Psoas muscle (tissue), 8 donors: ENCODE measurements around the gene CRACR2B. TPM values are rescaled to one million over a fixed set of nuclear protein-coding genes. Genes with fewer than 3 reads are reported as not detected.
A peak's percentile ranks its signal among the peaks of the same experiment; 100 is the strongest.

ENCODE experiments used
- ATAC-seq, 4 donors: fragments of 200-7000 bp; cut with Tn5 transposase; one replicate each; pipeline ENCODE4 v1.9.1; 2020; ENCODE audit warnings: moderate library complexity in 3 of 4, mild to moderate bottlenecking in 2 of 4
- DNase-seq, 2 donors: peaks; one replicate each; pipeline ENCODE4 v3.0.0-alpha.2; 2020
- H3K27ac ChIP-seq: fragments of 200-600 bp; one replicate; pipeline ENCODE4 v1.8.0; 2022
- H3K27me3 ChIP-seq, 3 donors: fragments of 200-600 bp in 1 of 3; one replicate each; pipeline versions ENCODE4 v1.6.1 to v1.8.0; 2013 to 2022; ENCODE audit warnings: low read length in 2 of 3, mild to moderate bottlenecking in 2 of 3, moderate library complexity in 1 of 3; ENCODE audit not compliant: insufficient read depth in 3 of 3
- H3K36me3 ChIP-seq, 2 donors: fragments of 200-600 bp in 1 of 2; one replicate each; pipeline versions ENCODE4 v1.6.1 to v1.8.0; 2013 to 2022; ENCODE audit warnings: low read depth in 1 of 2, mild to moderate bottlenecking in 1 of 2, moderate library complexity in 1 of 2; ENCODE audit not compliant: insufficient read depth in 1 of 2
- H3K4me1 ChIP-seq: fragments of 200-600 bp; one replicate; pipeline ENCODE4 v1.8.0; 2022
- H3K4me3 ChIP-seq: fragments of 200-600 bp; one replicate; pipeline ENCODE4 v1.8.0; 2022; ENCODE audit warnings: mild to moderate bottlenecking
- H3K9me3 ChIP-seq: fragments of 200-600 bp; one replicate; pipeline ENCODE4 v1.8.0; 2022
- CTCF ChIP-seq: fragments of 200-600 bp; IDR thresholded peaks from one replicate; pipeline ENCODE4 v1.8.0; 2022; ENCODE audit warnings: antibody characterized with exemption
- WGBS, 3 donors: extraction: QIAGEN DNeasy Blood & Tissue Kit; methylation state at CpG; one replicate each; pipeline versions ENCODE4 v1.1.6 to v1.1.7; 2013; 5-methylcytosine and 5-hydroxymethylcytosine counted together
- intact Hi-C, 2 donors: fragments of 100-400 bp; cut with DNase I; formaldehyde crosslinking; loops; one replicate each; pipeline versions ENCODE4 v1.11.0 to v1.14.2; 2022
- polyA plus RNA-seq, 3 donors: library from polyadenylated mRNA; stranded (reverse); fragments of 200-250 nt; gene quantifications; one replicate each; pipeline ENCODE4 v1.2.3, GENCODE V29; 2013
- total RNA-seq, 4 donors: library from RNA; stranded (reverse); fragmentation: NEBNext Ultra II Directional in 2 of 4; extraction: Animal tissue kit (Norgen Biotek cat#: 25700) in 2 of 4; gene quantifications; one replicate each; pipeline versions ENCODE4 v1.2.1 to v1.2.4, GENCODE V29; 2021 to 2023
- donor health status: healthy with polysubstance abuse.
- donor health status: DM: no; HTN: no; CAD: no; lungs with moderate emphysema.
- donor health status: Bipolar disorder and iron deficiency.
- donor health status: healthy.
- donor health status: DM: yes; HTN: yes; CAD: no.
- donor health status: DM: no; HTN: no; CAD: no.
- donor health status: DM: no; HTN: no; CAD: no.
- donor health status: DM: yes; HTN: yes; CAD: no.

CRACR2B gene
- total and polyA plus RNA-seq, 7 donors: 1.9 to 8.9 (median 2.8) TPM

GRCh38 chr11:842370-843002 lies 14.8 kb downstream of the CRACR2B start, which contains the start of the genes POLR2L and TSPAN4:
Gene POLR2L, minus strand, starts transcription at chr11:842529. Its CDS starts 21 bp downstream, at chr11:842508.
Gene TSPAN4, plus strand, starts transcription at chr11:842852. Its CDS starts 7,453 bp downstream, at chr11:850305.
- Histone ChIP-seq H3K27me3 (no peaks in the 10 kb centered on the region), H3K4me1 (peaks cover 41% of the 10 kb centered on the region), H3K27ac (peak within 1 kb of the TSS; percentile 94), H3K36me3 (peaks cover 3 to 37% of the 10 kb centered on the region in 2 donors), H3K9me3 (no peaks in the 10 kb centered on the region), H3K4me3 (peak within 1 kb of the TSS; percentile 93)
- intact Hi-C loops: no loop called here
- 0 to 1% (median 0%) methylated on average over 53 to 87 of the region's 87 CpGs for WGBS, 3 donors
- ATAC-seq (peak; percentile 69 to 79 (median 74)), DNase-seq (peak; percentile 93 to 97)
- no peak for TF ChIP-seq CTCF

- peak in 3 of 4 donors; percentile 2 to 6 (median 3) for ATAC-seq
- Histone ChIP-seq H3K27ac (peak overlapping the region; percentile 94), H3K9me3 (no peaks in the 10 kb centered on the region), H3K4me1 (peaks cover 41% of the 10 kb centered on the region), H3K4me3 (peak overlapping the region; percentile 93), H3K27me3 (peaks cover 0 to 4% (median 0%) of the 10 kb centered on the region in 3 donors), H3K36me3 (peaks cover 3 to 30% of the 10 kb centered on the region in 2 donors)
- no peak for TF ChIP-seq CTCF
- DNase-seq: no peak
- WGBS, 3 donors: 1 to 2% (median 2%) methylated on average over 20 to 53 of the region's 53 CpGs
- intact Hi-C loops: no loop called here
Observed at GRCh38 chr11:843086-843734, 15.5 kb downstream of the CRACR2B start.

- intact Hi-C loops: no loop called here
- no peak for TF ChIP-seq CTCF
- H3K4me1 ChIP-seq: peaks cover 40% of the 10 kb centered on the region
- peak overlapping the region; percentile 94 for H3K27ac ChIP-seq
- no peaks in the 10 kb centered on the region for H3K9me3 ChIP-seq
- DNase-seq (peak; percentile 95 to 96), ATAC-seq (peak; percentile 24 to 50 (median 30))
- peaks cover 0 to 11% (median 0%) of the 10 kb centered on the region in 3 donors for H3K27me3 ChIP-seq
- H3K4me3 ChIP-seq: peak overlapping the region; percentile 93
- H3K36me3 ChIP-seq: peaks cover 3 to 22% of the 10 kb centered on the region in 2 donors
- WGBS, 3 donors: 19 to 28% (median 20%) methylated on average over 17 to 25 of the region's 25 CpGs
Observed at GRCh38 chr11:843818-844692, 16.3 kb downstream of the CRACR2B start.

GRCh38 chr11:844693-845644 lies 17.2 kb downstream of the CRACR2B start:
- ATAC-seq: peak in 3 of 4 donors; percentile 7 to 35 (median 10)
- 32 to 37% (median 33%) methylated on average over 30 to 31 of the region's 31 CpGs for WGBS, 3 donors
- peaks cover 0 to 12% of the 10 kb centered on the region in 2 donors for H3K36me3 ChIP-seq
- H3K9me3 ChIP-seq: no peaks in the 10 kb centered on the region
- H3K27me3 ChIP-seq: peaks cover 0 to 11% (median 0%) of the 10 kb centered on the region in 3 donors
- TF ChIP-seq CTCF: no peak
- intact Hi-C loops: loop anchor here (5.0 kb wide), 3 partner anchors 62 to 82 kb away; partner anchors contain the start of genes AP2A2 (in 1 of the 2) and CHID1 (in 1 of the 2)
- DNase-seq: peak; percentile 90 to 96
- H3K27ac ChIP-seq: peak overlapping the region; percentile 94
- peaks cover 39% of the 10 kb centered on the region for H3K4me1 ChIP-seq
- peak overlapping the region; percentile 93 for H3K4me3 ChIP-seq
